NCI-H128 (cell line): ENCODE measurements around the gene P3H1.
"Not testable (repeated sequence)": the region's sequence is repeated elsewhere in the genome, so short reads cannot be mapped to it uniquely, and the experiment has no call there.

Experiments used
- DNase-seq: peaks from one replicate; lab custom pipeline; 2025; ENCODE audit not compliant: unreplicated experiment; lab: John Stamatoyannopoulos, UW

P3H1 gene

DNA sequence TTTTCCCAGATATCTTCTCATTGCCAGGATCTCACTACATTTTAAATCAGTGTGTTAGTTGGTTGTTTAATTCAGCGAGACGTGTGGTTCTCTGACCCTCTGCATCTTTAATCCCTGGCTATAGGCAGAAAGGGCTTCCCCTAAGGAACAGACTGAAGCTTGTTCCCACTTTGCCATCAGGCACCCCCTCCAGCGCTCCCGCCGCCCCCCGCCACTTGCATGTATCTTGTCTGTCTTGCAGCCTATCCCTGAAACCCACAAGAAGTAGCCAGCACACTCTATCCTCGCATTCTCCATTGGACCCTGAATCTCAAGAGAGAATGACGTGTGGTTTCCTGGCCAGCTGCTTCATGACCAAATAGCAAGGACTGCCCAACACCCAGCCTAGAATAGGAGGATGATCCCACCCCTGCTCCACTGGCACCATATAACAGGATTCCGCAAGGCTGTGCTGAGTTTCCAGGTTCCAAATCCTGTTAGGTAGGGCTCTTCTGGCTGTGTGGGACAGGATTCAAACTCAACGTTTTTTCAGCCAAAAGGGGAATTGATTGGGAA lies 34.6 kb downstream of the P3H1 start:
- DNase-seq = no peak

DNA sequence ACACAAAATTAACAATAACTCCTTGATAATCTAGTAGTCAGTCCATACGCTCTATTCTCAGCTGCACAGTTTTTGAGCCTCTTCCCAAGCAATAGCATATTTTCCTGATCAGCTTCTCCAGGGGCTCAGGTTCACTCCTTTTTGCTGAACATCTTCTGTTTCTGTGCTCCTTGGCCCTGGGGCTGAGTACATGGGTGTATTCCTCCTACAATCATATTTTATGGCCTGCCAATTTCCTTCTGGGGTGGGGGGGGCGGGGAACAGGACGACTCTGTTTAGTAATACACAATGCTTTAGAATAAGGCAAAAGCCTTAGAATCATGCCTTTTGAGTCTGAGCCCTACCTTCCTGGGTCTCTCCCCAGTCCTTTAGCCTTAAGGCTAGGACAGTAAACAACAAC lies 35.2 kb downstream of the P3H1 start:
- no peak for DNase-seq

DNA sequence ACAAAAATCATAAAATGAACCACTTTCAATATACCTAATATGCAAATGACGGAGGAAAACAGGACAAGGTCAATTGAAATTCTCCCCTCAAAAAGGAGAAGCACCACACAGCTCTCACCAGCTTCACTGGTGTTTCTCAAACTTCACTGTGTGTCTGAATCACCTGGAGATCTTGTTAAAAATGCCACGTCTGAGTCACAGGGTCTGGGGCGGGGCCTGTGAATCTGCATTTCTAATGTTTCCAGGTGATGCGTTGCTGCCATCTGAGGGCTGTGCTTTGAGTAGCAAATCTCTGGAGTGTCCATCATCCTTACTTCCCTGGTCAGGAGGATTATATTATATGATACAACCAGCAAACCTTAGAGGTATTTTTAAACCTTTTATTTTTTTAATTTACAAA lies 35.8 kb downstream of the P3H1 start:
- no peak for DNase-seq

DNA sequence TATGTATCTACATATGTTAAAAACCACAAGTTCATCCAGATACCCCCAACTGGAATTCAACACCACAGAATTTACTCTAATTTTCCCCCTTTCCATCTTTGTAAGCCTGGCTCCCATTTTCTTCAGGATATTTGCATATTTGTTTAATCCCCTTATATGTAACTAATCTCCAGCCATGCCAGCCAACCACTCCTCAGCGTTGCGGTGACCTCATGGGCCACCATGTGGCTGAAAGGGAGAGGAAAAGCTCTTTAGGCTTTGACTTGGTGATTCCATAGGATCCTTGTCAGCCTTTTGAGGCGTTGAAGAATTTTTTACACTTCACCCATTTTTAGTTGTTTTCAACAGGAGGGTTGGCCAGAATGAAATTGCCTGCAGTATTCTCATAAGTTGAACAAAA lies 36.8 kb downstream of the P3H1 start:
- DNase-seq = no peak

DNA sequence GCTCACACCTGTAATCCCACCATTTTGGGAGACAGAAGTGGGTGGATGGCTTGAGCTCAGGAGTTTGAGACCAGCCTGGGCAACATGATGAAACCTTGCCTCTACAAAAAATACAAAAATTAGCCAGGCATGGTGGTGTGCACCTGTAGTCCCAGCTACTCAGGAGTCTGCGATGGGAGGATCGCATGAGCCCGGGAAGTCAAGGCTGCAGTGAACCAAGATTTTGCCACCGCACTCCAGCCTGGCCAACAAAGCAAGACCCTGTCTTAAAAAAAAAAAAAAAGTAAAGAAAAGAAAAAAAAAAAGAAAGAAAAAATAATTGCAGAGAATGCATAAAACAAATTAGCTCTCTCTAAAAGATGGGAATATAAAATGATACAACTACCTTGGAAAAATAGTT lies 41.0 kb downstream of the P3H1 start:
- DNase-seq = not testable (repeated sequence)

DNA sequence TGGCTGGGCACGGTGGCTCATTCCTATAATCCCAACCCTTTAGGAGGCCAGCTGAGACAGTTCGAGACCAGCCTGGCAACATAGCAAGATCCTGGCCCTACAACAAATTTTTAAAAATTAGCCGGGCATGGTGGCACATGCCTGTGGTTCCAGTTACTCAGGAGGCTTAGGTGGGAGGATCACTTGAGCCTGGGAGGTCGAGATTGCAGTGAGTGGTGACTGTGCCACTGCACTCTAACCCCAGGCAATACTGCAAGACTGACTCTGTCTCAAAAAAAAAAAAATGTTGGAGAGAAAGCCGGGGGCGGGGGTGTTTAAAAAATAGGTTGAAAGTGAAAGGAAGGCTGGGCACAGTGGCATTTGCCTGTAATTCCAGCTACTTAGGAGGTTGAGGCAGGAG lies 43.3 kb downstream of the P3H1 start:
- DNase-seq = no peak

DNA sequence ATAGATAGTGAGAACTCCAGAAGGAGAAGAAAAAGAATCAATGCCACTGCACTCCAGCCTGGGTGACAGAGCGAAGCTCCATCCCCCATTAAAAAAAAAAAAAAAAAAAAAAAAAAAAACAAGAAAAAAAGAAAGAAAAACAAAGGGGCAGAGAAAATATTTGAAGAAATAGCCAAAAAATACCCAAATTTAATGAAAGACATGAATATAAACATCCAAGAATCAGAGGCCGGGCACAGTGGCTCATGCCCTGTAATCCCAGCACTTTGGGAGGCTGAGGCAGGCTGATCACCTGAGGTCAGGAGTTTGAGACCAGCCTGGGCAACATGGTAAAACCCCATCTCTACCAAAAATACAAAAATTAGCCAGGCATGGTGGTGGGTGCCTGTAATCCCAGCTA lies 44.4 kb downstream of the P3H1 start:
- DNase-seq = not testable (repeated sequence)

DNA sequence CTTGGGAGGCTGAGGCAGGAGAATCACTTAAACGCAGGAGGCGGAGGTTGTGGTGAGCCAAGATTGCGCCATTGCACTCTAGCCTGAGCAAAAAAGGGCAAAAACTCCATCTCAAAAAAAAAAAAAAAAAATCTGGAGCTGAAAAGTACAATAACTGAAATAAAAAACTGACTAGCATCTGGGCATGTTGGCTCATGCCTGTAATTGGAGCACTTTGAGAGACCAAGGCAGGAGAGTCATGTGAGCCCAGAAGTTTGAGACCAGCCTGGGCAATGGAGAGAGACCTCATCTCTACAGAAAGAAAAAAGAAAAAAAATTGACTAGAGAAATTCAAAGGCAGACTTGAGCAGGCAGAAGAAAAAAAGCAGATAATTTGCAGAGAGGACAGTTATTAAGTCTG lies 44.9 kb downstream of the P3H1 start:
- no peak for DNase-seq

DNA sequence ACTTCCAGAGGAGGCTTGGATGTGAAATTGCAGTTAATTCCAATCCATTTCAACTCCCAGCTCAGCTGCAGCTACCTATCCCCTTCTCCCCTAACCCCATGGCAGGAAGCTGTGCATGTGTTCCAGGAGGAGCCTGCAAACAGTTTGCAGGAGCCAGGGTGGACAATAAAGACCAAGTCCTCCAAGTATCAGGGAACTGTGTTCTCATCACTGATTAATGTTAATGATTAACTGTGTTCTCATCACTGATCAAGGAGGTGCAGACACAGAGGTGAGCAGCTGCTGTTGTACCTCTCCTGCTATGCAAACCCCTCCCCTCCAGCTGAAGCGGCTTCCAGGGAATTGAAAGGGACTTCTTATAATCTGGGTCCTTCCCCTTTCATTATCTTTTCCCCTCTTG lies 46.0 kb downstream of the P3H1 start:
- DNase-seq = no peak

DNA sequence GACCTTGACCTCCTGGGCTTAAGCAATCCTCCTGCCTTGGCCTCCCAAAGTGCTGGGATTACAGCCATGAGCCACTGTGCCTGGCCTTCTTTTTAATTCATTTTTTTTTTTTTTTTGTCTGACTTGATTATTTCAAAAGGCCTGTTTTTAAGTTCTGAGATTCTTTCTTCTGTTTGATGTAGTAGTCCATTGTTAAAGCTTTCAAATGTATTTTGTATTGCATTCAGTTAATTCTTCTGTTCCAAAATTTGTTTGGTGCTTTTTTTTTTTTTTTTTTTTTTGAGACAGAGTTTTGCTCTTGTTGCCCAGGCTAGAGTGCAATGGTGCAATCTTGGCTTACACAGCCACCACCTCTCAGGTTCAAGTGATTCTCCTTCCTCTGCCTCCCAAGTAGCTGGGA lies 52.4 kb downstream of the P3H1 start:
- DNase-seq = not testable (repeated sequence)

DNA sequence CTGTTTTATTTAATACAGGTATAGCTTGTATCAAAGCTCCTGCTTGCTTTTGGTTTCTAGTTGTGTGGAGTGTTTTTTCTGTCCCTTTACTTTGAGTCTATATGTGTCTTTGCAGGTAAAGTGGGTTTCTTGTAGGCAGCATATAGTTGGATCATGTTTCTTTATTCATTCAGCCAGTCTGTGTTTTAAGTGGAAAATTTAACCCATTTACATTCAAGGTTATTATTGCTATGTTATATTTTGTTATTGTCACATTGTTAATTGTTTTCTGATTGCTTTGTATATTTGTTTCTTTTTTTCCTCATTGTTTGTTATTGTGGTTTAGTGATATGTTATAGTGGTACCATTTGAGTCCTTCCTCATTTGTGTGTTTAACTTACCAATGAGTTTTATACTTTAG lies 53.5 kb downstream of the P3H1 start:
- DNase-seq = no peak

DNA sequence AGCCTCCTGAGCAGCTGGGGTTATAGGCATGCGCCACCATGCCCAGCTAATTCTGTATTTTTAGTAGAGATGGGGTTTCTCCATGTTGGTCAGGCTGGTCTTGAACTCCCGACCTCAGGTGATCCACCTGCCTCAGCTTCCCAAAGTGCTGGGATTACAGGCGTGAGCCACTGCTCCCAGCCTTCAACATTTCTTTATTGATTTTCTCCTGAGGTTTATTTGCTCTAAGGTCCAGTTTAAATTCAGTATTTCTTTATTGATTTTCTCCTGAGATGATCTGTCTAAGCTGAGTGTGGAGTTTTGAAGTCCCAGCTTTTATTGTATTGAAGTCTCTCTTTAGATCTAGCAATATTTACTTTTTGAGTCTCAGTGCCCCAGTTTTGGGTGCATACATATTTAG lies 54.0 kb downstream of the P3H1 start:
- DNase-seq = not testable (repeated sequence)

DNA sequence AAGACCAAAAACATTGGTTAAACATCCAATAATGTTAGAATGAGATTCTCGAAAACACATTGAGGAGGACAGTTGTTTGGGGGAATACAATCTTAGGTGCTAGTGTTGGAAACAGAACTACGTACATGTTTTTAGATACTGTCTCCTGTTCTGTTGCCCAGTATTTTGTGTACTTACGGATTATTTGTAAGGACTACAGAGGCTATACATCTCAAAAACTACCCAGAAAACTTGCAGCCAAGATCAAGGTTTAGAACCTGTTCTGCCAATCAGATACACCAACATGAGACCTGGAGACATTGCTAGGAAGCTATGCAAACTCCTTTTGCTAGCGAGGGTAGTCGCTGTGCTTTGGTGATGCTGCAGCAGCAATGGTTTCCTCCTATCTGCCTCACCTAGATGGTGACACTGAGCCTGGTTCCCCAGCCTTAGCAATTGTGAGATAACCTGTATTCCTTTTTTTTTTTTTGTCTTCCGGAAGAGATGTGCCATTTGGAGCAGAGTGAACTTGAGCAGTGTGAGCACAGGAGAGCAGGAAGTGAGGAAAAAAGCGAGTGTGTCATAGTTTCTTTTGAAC lies 62.9 kb downstream of the P3H1 start:
- DNase-seq = no peak

DNA sequence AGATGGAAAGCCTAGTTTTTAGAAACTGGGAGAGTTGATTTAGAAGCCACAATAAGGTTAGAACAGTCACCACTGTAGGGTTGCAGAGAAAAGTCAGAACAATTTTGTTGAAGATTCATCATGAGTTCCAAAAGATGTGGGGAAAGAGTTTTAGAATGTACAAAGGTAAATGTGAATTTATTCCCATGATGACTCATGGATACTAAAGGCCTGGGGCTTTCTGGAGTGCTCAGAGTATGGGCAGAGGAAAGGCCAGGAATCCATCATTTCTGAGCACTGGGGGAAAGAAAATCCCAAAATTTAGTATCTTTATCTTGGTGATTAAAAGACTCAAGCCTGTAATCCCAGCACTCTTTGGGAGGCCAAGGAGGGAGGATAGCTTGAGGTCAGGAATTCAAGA lies 66.8 kb downstream of the P3H1 start:
- no peak for DNase-seq

DNA sequence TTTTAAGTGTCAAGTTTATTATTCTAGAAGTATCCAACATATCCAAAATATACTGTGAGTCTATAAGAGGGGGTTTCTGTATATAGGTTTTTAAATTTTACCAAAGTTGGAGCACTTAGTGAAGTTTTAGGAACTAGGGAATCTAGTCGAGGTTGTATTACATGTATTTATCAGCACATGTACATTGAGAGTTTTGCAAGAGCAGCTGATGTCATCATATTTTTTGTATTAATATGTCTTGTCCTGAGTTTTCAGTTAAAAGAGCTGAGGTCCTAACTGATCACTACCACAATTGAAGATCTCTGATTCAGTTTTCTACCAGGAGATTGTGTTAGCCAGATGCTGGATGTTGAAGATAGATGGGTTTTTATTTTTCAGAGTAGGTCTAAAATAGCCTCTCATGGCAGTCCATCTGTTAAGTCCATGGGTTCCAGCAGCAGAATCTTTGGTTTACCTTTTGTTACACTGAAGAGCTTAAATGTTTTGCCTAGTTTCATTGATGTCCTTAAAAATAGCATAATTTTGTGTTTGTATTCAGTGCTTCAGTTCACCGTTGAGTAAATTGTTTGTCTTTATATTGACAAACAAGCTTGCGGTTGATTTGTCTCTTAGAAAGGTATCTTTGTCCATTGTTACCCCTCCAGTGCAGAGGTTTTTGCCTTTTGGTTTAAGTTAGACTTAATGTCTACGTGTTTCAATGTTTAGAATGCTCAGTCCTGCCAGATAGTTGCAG lies 68.6 kb downstream of the P3H1 start:
- DNase-seq = no peak
